NT2/D1 (cell line): Measurements from ENCODE around the gene GNB1.

ENCODE experiments used
- DNase-seq: peaks from one replicate; pipeline ENCODE4 v3.0.0-alpha.2; 2011; ENCODE audit warnings: low read depth, low spot score
- H3K27me3 ChIP-seq: 2 replicates; pipeline ENCODE4 v1.6.0; 2011; ENCODE audit warnings: mild to moderate bottlenecking; ENCODE audit not compliant: insufficient read length, insufficient read depth
- H3K36me3 ChIP-seq: 2 replicates; pipeline ENCODE4 v1.6.1; 2011; ENCODE audit warnings: mild to moderate bottlenecking, low read length, mixed read lengths; ENCODE audit not compliant: insufficient read depth, insufficient read length
- H3K4me1 ChIP-seq: 2 replicates; pipeline ENCODE4 v1.5.1; 2011; ENCODE audit not compliant: insufficient read depth, insufficient read length
- H3K4me3 ChIP-seq: 2 replicates; pipeline ENCODE4 v1.5.1; 2011; ENCODE audit warnings: low read depth; ENCODE audit not compliant: insufficient read length
- H3K9ac ChIP-seq: 2 replicates; pipeline ENCODE4 v1.6.0; 2011; ENCODE audit warnings: low read depth; ENCODE audit not compliant: insufficient read length
- H3K9me3 ChIP-seq: 2 replicates; pipeline ENCODE4 v1.5.1; 2011; ENCODE audit warnings: mild to moderate bottlenecking, low read length; ENCODE audit not compliant: insufficient read depth
- SUZ12 ChIP-seq: IDR thresholded peaks from 2 replicates; pipeline ENCODE4 v1.6.1; 2011; ENCODE audit not compliant: insufficient read length, insufficient read depth; ENCODE audit errors: extremely low read depth
- YY1 ChIP-seq: IDR thresholded peaks from 2 replicates; pipeline ENCODE4 v1.6.1; 2011; ENCODE audit not compliant: insufficient read length, insufficient read depth
- ZNF274 ChIP-seq: IDR thresholded peaks from 2 replicates; pipeline ENCODE4 v1.6.1; 2011; ENCODE audit warnings: mild to moderate bottlenecking, low read depth, low read length

GNB1 gene

DNA sequence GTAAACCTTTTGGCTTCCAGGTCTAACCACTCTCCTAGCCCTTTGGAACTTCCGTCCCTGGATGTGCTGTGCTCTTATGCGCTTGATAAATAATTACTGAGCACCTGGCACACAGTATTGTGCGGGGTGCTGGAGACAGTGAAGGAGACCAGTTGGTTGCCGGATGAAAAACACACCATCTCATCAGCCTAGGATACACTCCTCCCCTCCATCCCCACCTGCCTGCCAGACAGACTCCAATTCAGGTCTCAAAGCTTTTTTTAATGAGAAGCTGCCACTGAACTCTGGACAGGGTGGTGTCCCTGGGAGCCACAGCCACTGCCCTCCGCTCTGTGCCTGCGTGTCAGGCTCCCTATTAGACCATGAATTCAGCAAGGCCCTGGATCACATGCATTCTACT lies 9.2 kb downstream of the GNB1 start:
- Histone ChIP-seq H3K9ac (no peak overlapping the region), H3K4me3 (no peak overlapping the region), H3K27me3 (no peaks in the 10 kb centered on the region), H3K9me3 (no peaks in the 10 kb centered on the region), H3K36me3 (peaks cover 33% of the 10 kb centered on the region), H3K4me1 (peaks cover 7% of the 10 kb centered on the region)
- TF ChIP-seq ZNF274 (no peak), SUZ12 (no peak), YY1 (no peak)
- no peak for DNase-seq

DNA sequence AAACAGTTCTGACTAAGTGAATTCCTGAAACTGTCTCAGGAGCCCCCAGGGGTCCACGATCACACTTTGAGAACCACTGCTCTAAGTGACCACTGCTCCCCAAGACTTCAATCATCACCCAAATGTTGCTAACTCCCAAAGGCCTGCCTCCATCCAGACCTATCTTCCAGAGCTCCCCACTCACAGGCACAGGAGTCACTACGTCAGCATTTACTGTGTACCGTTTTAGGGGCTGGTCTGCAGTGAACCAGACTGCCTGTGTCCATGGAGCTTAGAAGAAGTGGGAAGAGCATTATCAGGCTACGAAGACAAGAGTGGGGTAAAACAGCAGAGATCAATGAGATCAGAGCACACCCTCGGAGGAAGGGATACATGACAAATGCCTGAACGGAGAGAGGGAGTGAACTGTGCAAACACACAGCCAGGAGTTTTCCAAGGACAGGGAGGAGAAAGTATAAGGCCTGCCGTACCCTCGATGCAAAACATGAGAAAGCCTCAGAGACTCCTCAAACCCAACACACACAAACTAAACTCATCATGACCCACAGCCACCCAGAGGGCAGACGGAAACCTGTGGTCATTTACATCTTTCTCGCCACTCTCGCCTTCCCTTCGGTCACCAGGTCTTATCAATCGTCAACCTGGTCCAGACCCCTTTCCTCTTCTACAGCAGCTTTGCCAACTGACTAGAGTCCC lies 10.1 kb downstream of the GNB1 start:
- H3K4me3 ChIP-seq, result no peak overlapping the region

DNA sequence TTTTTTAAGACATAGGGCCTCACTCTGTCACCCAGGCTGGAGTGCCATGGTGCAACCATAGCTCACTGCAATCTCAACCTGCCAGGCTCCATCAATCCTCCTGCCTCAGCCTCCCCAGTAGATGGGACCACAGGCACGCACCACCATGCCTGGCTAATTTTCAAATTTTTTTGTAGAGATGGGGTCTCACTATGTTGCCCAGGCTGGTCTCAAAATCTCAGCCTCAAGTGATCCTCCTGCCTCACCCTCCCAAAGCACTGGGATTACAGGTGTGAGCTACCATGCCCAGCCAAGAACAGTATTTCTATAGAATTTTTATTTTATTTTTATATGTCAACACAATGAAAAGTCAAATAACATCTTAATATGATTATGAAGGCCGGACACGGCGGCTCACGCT lies 10.9 kb downstream of the GNB1 start:
- no peak overlapping the region for H3K4me3 ChIP-seq
- H3K36me3 ChIP-seq, result peaks cover 47% of the 10 kb centered on the region
- TF ChIP-seq SUZ12 (no peak), ZNF274 (no peak), YY1 (no peak)
- DNase-seq, result no peak
- no peak overlapping the region for H3K9ac ChIP-seq
- no peaks in the 10 kb centered on the region for H3K9me3 ChIP-seq
- peaks cover 15% of the 10 kb centered on the region for H3K4me1 ChIP-seq
- H3K27me3 ChIP-seq, result no peaks in the 10 kb centered on the region

More for the DNA sequence above, 10.1 kb downstream of the GNB1 start:
- Histone ChIP-seq H3K4me1 (peaks cover 12% of the 10 kb centered on the region), H3K9me3 (no peaks in the 10 kb centered on the region), H3K27me3 (no peaks in the 10 kb centered on the region), H3K9ac (no peak overlapping the region), H3K36me3 (peaks cover 39% of the 10 kb centered on the region)
- no peak for DNase-seq
- TF ChIP-seq SUZ12 (no peak), YY1 (no peak), ZNF274 (no peak)

DNA sequence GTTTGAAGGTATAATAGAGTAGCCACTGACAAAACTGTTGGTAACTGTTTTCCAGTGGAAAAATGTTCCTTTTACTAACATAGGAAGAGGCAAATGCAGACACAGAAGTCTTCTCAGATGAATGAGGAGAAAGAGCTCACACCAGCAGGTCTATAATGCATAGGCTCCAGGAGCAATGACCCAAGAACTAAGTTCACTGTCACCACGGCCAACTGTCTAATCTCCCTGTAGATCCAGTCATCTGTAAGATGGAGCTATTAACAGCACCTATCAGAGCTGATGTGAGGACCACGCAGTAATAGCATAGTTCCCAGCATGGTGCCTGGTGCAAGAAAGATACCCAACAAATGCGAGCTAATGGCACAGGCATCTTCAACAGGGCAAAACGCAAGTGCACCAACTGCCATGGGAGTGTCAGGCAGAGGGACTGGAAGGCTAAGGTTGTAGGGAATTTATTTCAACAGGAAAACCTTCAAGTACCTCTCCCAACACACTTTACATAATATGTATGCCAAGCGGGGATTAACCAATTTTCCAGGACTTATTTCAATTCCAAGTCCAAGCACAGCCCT lies 12.9 kb downstream of the GNB1 start:
- no peak overlapping the region for H3K9ac ChIP-seq
- no peak for DNase-seq
- no peaks in the 10 kb centered on the region for H3K9me3 ChIP-seq
- H3K4me1 ChIP-seq, result peaks cover 15% of the 10 kb centered on the region
- no peaks in the 10 kb centered on the region for H3K27me3 ChIP-seq
- H3K4me3 ChIP-seq, result no peak overlapping the region
- TF ChIP-seq YY1 (no peak), SUZ12 (no peak), ZNF274 (no peak)
- peaks cover 65% of the 10 kb centered on the region for H3K36me3 ChIP-seq

DNA sequence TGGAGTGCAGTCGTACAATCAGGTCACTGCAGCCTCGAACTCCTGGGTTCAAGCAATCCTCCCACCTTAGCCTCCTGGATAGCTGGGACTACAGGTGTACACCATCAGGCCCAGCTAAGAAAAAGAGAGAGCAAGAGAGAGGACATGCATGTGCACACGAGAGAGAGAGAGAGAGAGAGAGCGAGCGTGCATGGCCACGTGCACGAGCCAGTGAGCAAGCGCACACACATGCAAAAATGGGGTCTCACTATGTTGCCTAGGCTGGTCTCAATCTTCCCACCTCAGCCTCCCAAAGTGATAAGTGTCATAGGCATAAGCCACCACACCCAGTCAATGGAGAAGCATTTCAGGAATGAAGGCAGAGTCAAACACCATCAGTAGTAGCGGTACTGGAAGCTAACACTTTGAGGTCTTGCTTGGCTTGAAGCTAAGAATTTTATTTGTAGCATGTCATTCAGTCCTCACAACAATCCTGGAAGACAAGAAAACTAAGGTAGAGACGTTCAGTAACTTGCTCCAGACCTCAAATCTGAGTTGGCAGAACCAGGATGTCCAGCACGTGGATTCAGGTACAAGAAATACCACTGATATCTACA lies 14.5 kb downstream of the GNB1 start:
- Histone ChIP-seq H3K27me3 (no peaks in the 10 kb centered on the region), H3K4me1 (peaks cover 17% of the 10 kb centered on the region), H3K9me3 (no peaks in the 10 kb centered on the region), H3K36me3 (peaks cover 75% of the 10 kb centered on the region), H3K9ac (no peak overlapping the region), H3K4me3 (no peak overlapping the region)
- DNase-seq, result no peak
- TF ChIP-seq SUZ12 (no peak), ZNF274 (no peak), YY1 (no peak)

DNA sequence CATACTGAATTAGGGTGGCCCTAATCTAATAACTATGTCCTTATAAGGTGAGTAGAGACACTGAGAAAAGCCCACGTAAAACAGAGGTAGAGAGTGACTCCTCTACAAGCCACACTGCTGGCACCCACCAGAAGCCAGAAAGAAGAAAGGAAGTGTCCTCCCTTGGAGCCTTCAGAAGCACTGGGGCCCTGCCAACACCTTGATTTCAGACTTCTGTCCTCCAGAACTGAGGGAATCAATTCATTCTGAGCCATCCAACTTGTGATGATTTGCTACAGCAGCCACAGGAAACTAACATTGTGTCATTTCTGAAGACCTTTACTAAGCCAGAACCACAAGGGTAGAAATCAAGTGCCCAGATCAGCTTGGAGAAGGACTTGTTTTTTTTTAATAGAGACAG lies 15.0 kb downstream of the GNB1 start:
- no peaks in the 10 kb centered on the region for H3K9me3 ChIP-seq
- H3K27me3 ChIP-seq, result no peaks in the 10 kb centered on the region
- peaks cover 79% of the 10 kb centered on the region for H3K36me3 ChIP-seq
- no peak for DNase-seq
- no peak overlapping the region for H3K4me3 ChIP-seq
- TF ChIP-seq ZNF274 (no peak), SUZ12 (no peak), YY1 (no peak)
- H3K4me1 ChIP-seq, result peaks cover 17% of the 10 kb centered on the region
- H3K9ac ChIP-seq, result no peak overlapping the region

DNA sequence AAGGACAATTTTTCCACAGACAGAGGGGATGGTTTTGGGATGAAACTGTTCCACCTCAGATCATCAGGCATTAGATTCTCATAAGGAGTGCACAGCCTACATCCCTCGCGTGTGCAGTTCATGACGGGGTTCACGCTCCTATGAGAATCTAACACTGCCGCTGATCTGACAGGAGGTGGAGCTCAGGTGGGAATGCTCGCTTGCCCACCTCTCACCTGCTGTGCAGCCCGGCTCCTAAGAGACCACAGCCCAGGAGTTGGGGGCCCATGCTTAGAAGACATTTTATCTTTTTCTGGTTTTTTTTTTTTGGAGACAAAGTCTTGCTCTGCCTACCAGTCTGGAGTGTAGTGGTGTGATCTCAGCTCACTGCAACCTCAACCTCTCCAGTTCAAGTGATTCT lies 16.0 kb downstream of the GNB1 start:
- Histone ChIP-seq H3K4me3 (no peak overlapping the region), H3K36me3 (peaks cover 75% of the 10 kb centered on the region), H3K27me3 (no peaks in the 10 kb centered on the region), H3K9me3 (no peaks in the 10 kb centered on the region), H3K4me1 (peaks cover 17% of the 10 kb centered on the region), H3K9ac (no peak overlapping the region)
- no peak for TF ChIP-seq SUZ12
- no peak for TF ChIP-seq ZNF274
- no peak for TF ChIP-seq YY1
- DNase-seq, result no peak
